ENCODE data around the gene HOXA7. TPM values are rescaled to one million over a fixed set of nuclear protein-coding genes. Genes with fewer than 3 reads are reported as not detected.

HOXA7 gene
- total RNA-seq, 1 donor from 2014 or later: 8.8 TPM

GRCh38 chr7:27192546-27193334 lies 36.3 kb upstream of the HOXA7 start:
- no peaks in the 10 kb centered on the region for H3K9me3 Mint-ChIP-seq
- no peak for TF ChIP-seq CTCF (conservative IDR thresholded peaks at IDR 0.05)
- no peak overlapping the region for H3K27ac Mint-ChIP-seq (ENCODE audit: unreplicated experiment)
- H3K27me3 Mint-ChIP-seq (ENCODE audit: low read depth): peaks cover 99% of the 10 kb centered on the region
- no peak overlapping the region for H3K4me3 Mint-ChIP-seq
- no peaks in the 10 kb centered on the region for H3K36me3 Mint-ChIP-seq (ENCODE audit: low read depth)
- DNase-seq (ENCODE audit: low read depth, low spot score): no peak
- H3K4me1 Mint-ChIP-seq: peaks cover 5% of the 10 kb centered on the region

GRCh38 chr7:27191833-27192545 lies 35.5 kb upstream of the HOXA7 start:
- no peak for DNase-seq (ENCODE audit: low read depth, low spot score)
- Mint-ChIP-seq H3K27me3 (ENCODE audit: low read depth) (peaks cover 99% of the 10 kb centered on the region), H3K27ac (ENCODE audit: unreplicated experiment) (no peak overlapping the region), H3K4me3 (no peak overlapping the region), H3K36me3 (ENCODE audit: low read depth) (no peaks in the 10 kb centered on the region), H3K4me1 (peaks cover 5% of the 10 kb centered on the region), H3K9me3 (no peaks in the 10 kb centered on the region)
- TF ChIP-seq CTCF (conservative IDR thresholded peaks at IDR 0.05): no peak

- DNase-seq (ENCODE audit: low read depth, low spot score): no peak
- H3K4me3 Mint-ChIP-seq: no peak overlapping the region
- peaks cover 99% of the 10 kb centered on the region for H3K27me3 Mint-ChIP-seq (ENCODE audit: low read depth)
- no peak overlapping the region for H3K27ac Mint-ChIP-seq (ENCODE audit: unreplicated experiment)
- H3K9me3 Mint-ChIP-seq: no peaks in the 10 kb centered on the region
- H3K36me3 Mint-ChIP-seq (ENCODE audit: low read depth): no peaks in the 10 kb centered on the region
- H3K4me1 Mint-ChIP-seq: peaks cover 5% of the 10 kb centered on the region
- TF ChIP-seq CTCF (conservative IDR thresholded peaks at IDR 0.05): no peak
These were observed 34.8 kb upstream of the HOXA7 start for GRCh38 chr7:27191161-27191731.

- no peak overlapping the region for H3K27ac Mint-ChIP-seq (ENCODE audit: unreplicated experiment)
- no peaks in the 10 kb centered on the region for H3K9me3 Mint-ChIP-seq
- peak overlapping the region; percentile 54 for H3K4me3 Mint-ChIP-seq
- no peak for DNase-seq (ENCODE audit: low read depth, low spot score)
- peaks cover 99% of the 10 kb centered on the region for H3K27me3 Mint-ChIP-seq (ENCODE audit: low read depth)
- no peak for TF ChIP-seq CTCF (conservative IDR thresholded peaks at IDR 0.05)
- H3K4me1 Mint-ChIP-seq: peaks cover 5% of the 10 kb centered on the region
- H3K36me3 Mint-ChIP-seq (ENCODE audit: low read depth): no peaks in the 10 kb centered on the region
These were observed 33.7 kb upstream of the HOXA7 start for GRCh38 chr7:27189997-27190748.

- H3K27ac Mint-ChIP-seq (ENCODE audit: unreplicated experiment): no peak overlapping the region
- TF ChIP-seq CTCF (conservative IDR thresholded peaks at IDR 0.05): no peak
- H3K4me3 Mint-ChIP-seq: peak overlapping the region; percentile 54
- H3K27me3 Mint-ChIP-seq (ENCODE audit: low read depth): peaks cover 99% of the 10 kb centered on the region
- peaks cover 5% of the 10 kb centered on the region for H3K36me3 Mint-ChIP-seq (ENCODE audit: low read depth)
- DNase-seq (ENCODE audit: low read depth, low spot score): no peak
- no peaks in the 10 kb centered on the region for H3K9me3 Mint-ChIP-seq
- H3K4me1 Mint-ChIP-seq: peaks cover 10% of the 10 kb centered on the region
These were observed 33.0 kb upstream of the HOXA7 start for GRCh38 chr7:27189295-27189996.

Data from neural crest cell (in vitro differentiated cells).